K562 (cell line): ENCODE data around the gene NAGS.

Experiments used
- BHLHE40 ChIP-seq: IDR thresholded peaks from 2 replicates; pipeline ENCODE4 v1.6.1; 2011; ENCODE audit warnings: low read length, improper control_type of control experiment
- CEBPB ChIP-seq: fragments of 450-650 bp; IDR thresholded peaks from 2 replicates; pipeline ENCODE4 v1.6.1; 2016; ENCODE audit warnings: missing genetic modification characterization, missing compliant biosample characterization
- CHD1 ChIP-seq: fragments of 200-600 bp; sonication (generic); IDR thresholded peaks from one replicate; pipeline ENCODE4 v1.6.1; 2012; ENCODE audit warnings: mild to moderate bottlenecking, moderate library complexity, low read length, inconsistent platforms
- HMGXB4 ChIP-seq: sonication (generic); formaldehyde crosslinking; IDR thresholded peaks from 2 replicates; pipeline ENCODE4 v1.8.1; 2023; ENCODE audit warnings: mild to moderate bottlenecking, missing genetic modification reagents
- HNRNPH1 ChIP-seq: fragments of 200-400 bp; formaldehyde crosslinking; optimal IDR thresholded peaks from 2 replicates; pipeline ENCODE3; 2017; ENCODE audit warnings: low read depth, mild to moderate bottlenecking, low read length, moderate library complexity
- L3MBTL2 ChIP-seq: fragments of 450-650 bp; IDR thresholded peaks from 2 replicates; pipeline ENCODE4 v1.6.1; 2016; ENCODE audit warnings: mild to moderate bottlenecking, moderate library complexity
- MAZ ChIP-seq, 2 experiments: fragments of 450-650 bp in 1 of 2; sonication (generic) in 1 of 2; formaldehyde crosslinking; IDR thresholded peaks in 1 of 2; conservative IDR thresholded peaks in 1 of 2; 2 replicates each; pipeline versions ENCODE4 v1.4.0 to v1.5.0; 2020; ENCODE audit warnings: mild to moderate bottlenecking in 1 of 2, missing genetic modification reagents in 1 of 2
- TCF7L2 ChIP-seq: fragments of 150-350 bp; IDR thresholded peaks from 2 replicates; pipeline ENCODE4 v1.6.1; 2016; ENCODE audit warnings: low read depth, mild to moderate bottlenecking, low read length, moderate library complexity
- ZBTB1 ChIP-seq: sonication (generic); formaldehyde crosslinking; IDR thresholded peaks from 2 replicates; pipeline ENCODE4 v1.8.1; 2023; ENCODE audit warnings: missing genetic modification reagents, low read depth, mild to moderate bottlenecking, borderline replicate concordance
- ZKSCAN8 ChIP-seq: fragments of 200-800 bp; sonication (Bioruptor generic); IDR thresholded peaks from 2 replicates; pipeline ENCODE4 v1.6.1; 2016; ENCODE audit warnings: missing genetic modification characterization, missing compliant biosample characterization
- ZNF253 ChIP-seq: fragments of 250-450 bp; sonication (Bioruptor Pico); conservative IDR thresholded peaks from 2 replicates; pipeline ENCODE4 v1.6.1; 2021; ENCODE audit warnings: mild to moderate bottlenecking

- TF ChIP-seq HMGXB4 (CRISPR knock-in tag) (no peak), ZKSCAN8 (CRISPR knock-in tag) (no peak), BHLHE40 (no peak), CEBPB (no peak), MAZ (CRISPR knock-in tag; conservative IDR thresholded peaks at IDR 0.05 in 1 of 2, IDR thresholded peaks at IDR 0.05 in 1 of 2) (no peak), ZNF253 (CRISPR knock-in tag) (no peak), TCF7L2 (no peak), L3MBTL2 (no peak), HNRNPH1 (no peak), CHD1 (no peak), ZBTB1 (CRISPR knock-in tag) (no peak)
Measured at GRCh38 chr17:43979671-43980070, 24.8 kb upstream of the NAGS start.
